HCT116 (cell line): ENCODE data around the gene TMEM143. TPM values are rescaled to one million over a fixed set of nuclear protein-coding genes. Genes with fewer than 3 reads are reported as not detected.

Experiments
- ATAC-seq: fragments of 200-7000 bp; cut with Tn5 transposase; 2 replicates; pipeline ENCODE4 v1.9.1; 2020; ENCODE audit warnings: mild to moderate bottlenecking, moderate library complexity
- BruUV-seq: library from RNA; stranded (reverse); fragments of 400-500 nt; replicated peaks from 2 replicates; lab custom pipeline; 2021; lab: Mats Ljungman, UMichigan
- CTCF ChIA-PET: fragments of 300-600 bp; sonication (Branson Sonifier 250); formaldehyde crosslinking; loops from one replicate; lab custom pipeline; 2021; ENCODE audit warnings: antibody characterized with exemption; lab: Charles Lee
- POLR2A ChIA-PET: fragments of 300-600, 350-600 bp; sonication (Branson Sonifier 250); formaldehyde crosslinking; loops from one replicate; lab custom pipeline; 2021; ENCODE audit warnings: antibody characterized with exemption; lab: Charles Lee
- RAD21 ChIA-PET, 2 experiments: fragments of 300-600 bp; sonication (Branson Sonifier 250); formaldehyde crosslinking; loops; one replicate each; lab custom pipeline; 2023; ENCODE audit warnings: low total read pairs in 2 of 2; ENCODE audit not compliant: uncharacterized antibody in 2 of 2, unreplicated experiment in 2 of 2, low non-redundant PET in 1 of 2; lab: Charles Lee
- DNase-seq: peaks from one replicate; pipeline ENCODE4 v3.0.0-alpha.2; 2010; ENCODE audit warnings: low read depth, low spot score
- H2AFZ ChIP-seq: fragments of 200-600 bp; shearing (Covaris generic), sonication (generic); 2 replicates; pipeline ENCODE4 v1.6.1; 2017; ENCODE audit warnings: low read depth, mixed run types, mixed read lengths, antibody characterized with exemption, low read length; ENCODE audit not compliant: poor library complexity, severe bottlenecking
- H3K27ac ChIP-seq: 2 replicates; pipeline ENCODE4 v1.5.1; 2012; ENCODE audit warnings: low read depth, low read length
- H3K27me3 ChIP-seq: fragments of 200-600 bp; sonication (generic); 2 replicates; pipeline ENCODE4 v1.6.1; 2016; ENCODE audit warnings: mixed run types, low read length, mixed read lengths; ENCODE audit not compliant: insufficient read depth
- H3K36me3 ChIP-seq, 2 experiments: fragments of 200-500 bp in 1 of 2; fragments of 200-600 bp in 1 of 2; sonication (Bioruptor generic) in 1 of 2; sonication (generic) in 1 of 2; 2 replicates each; pipeline versions ENCODE4 v1.5.1 to v1.6.1; 2014 to 2016; ENCODE audit warnings: low read length in 2 of 2, inconsistent platforms in 1 of 2, mixed read lengths in 1 of 2, mixed run types in 1 of 2; ENCODE audit not compliant: insufficient read depth in 2 of 2, control insufficient read depth in 1 of 2
- H3K4me1 ChIP-seq, 2 experiments: fragments of 200-600 bp in 1 of 2; sonication (generic) in 1 of 2; 2 replicates each; pipeline versions ENCODE4 v1.5.1 to v1.6.1; 2012 to 2017; ENCODE audit warnings: low read length in 2 of 2, inconsistent platforms in 1 of 2, mild to moderate bottlenecking in 1 of 2, mixed read lengths in 1 of 2, mixed run types in 1 of 2, moderate library complexity in 1 of 2; ENCODE audit not compliant: insufficient read depth in 2 of 2, control insufficient read depth in 1 of 2
- H3K4me2 ChIP-seq: fragments of 200-600 bp; sonication (generic); 2 replicates; pipeline ENCODE4 v1.6.1; 2017; ENCODE audit warnings: mixed run types, low read length, mixed read lengths
- H3K4me3 ChIP-seq, 2 experiments: fragments of 200-600 bp in 1 of 2; sonication (generic) in 1 of 2; replicated peaks in 1 of 2; 2 replicates each; pipeline ENCODE4 v1.5.1; 2011 to 2016; ENCODE audit warnings: low read length in 2 of 2, control low read depth in 1 of 2, low read depth in 1 of 2, mild to moderate bottlenecking in 1 of 2, mixed read lengths in 1 of 2, mixed run types in 1 of 2
- H3K79me2 ChIP-seq: fragments of 200-600 bp; sonication (generic); 2 replicates; pipeline ENCODE4 v1.6.1; 2017; ENCODE audit warnings: mild to moderate bottlenecking, mixed run types, low read length, moderate library complexity, mixed read lengths; ENCODE audit not compliant: insufficient read depth
- H3K9ac ChIP-seq: fragments of 200-600 bp; sonication (generic); 2 replicates; pipeline ENCODE4 v1.6.1; 2016; ENCODE audit warnings: low read length, mixed read lengths
- H3K9me2 ChIP-seq: fragments of 200-600 bp; sonication (generic), shearing (Covaris generic); 2 replicates; pipeline ENCODE4 v1.6.1; 2017; ENCODE audit warnings: mixed run types, mild to moderate bottlenecking, moderate library complexity; ENCODE audit not compliant: insufficient read depth
- H3K9me3 ChIP-seq, 2 experiments: fragments of 200-500 bp in 1 of 2; fragments of 200-600 bp in 1 of 2; sonication (Bioruptor generic) in 1 of 2; sonication (generic) in 1 of 2; 2 replicates each; pipeline ENCODE4 v1.6.1; 2014 to 2017; ENCODE audit warnings: low read length in 2 of 2, mixed read lengths in 2 of 2, inconsistent platforms in 1 of 2, low read depth in 1 of 2, mild to moderate bottlenecking in 1 of 2, mixed run types in 1 of 2, moderate library complexity in 1 of 2; ENCODE audit not compliant: control insufficient read depth in 1 of 2, insufficient read depth in 1 of 2
- H4K20me1 ChIP-seq: fragments of 200-600 bp; sonication (generic), shearing (Covaris generic); 2 replicates; pipeline ENCODE4 v1.6.1; 2017; ENCODE audit warnings: mixed run types, mild to moderate bottlenecking, moderate library complexity; ENCODE audit not compliant: insufficient read depth
- CEBPB ChIP-seq: IDR thresholded peaks from 2 replicates; pipeline ENCODE4 v1.6.1; 2012; ENCODE audit warnings: low read depth
- EGR1 ChIP-seq: IDR thresholded peaks from 2 replicates; pipeline ENCODE4 v1.6.1; 2012; ENCODE audit warnings: low read depth
- ELF1 ChIP-seq: IDR thresholded peaks from 2 replicates; pipeline ENCODE4 v1.6.1; 2012; ENCODE audit warnings: low read depth, borderline replicate concordance
- EZH2phosphoT487 ChIP-seq: fragments of 200-600 bp; IDR thresholded peaks from 2 replicates; pipeline ENCODE4 v1.6.1; 2018; ENCODE audit warnings: antibody characterized with exemption, borderline replicate concordance
- JUND ChIP-seq: IDR thresholded peaks from 2 replicates; pipeline ENCODE4 v1.6.1; 2012
- TCF7L2 ChIP-seq: IDR thresholded peaks from 2 replicates; pipeline ENCODE4 v1.7.0; 2011; ENCODE audit warnings: borderline replicate concordance, inconsistent platforms; ENCODE audit not compliant: insufficient read depth, insufficient read length; ENCODE audit errors: extremely low read depth
- ZFX ChIP-seq: fragments of 450-650 bp; IDR thresholded peaks from 2 replicates; pipeline ENCODE4 v1.6.1; 2017
- ZNF274 ChIP-seq: fragments of 200-500 bp; sonication (Bioruptor generic); IDR thresholded peaks from 2 replicates; pipeline ENCODE4 v1.6.1; 2014; ENCODE audit warnings: mild to moderate bottlenecking, low read depth, low read length, inconsistent platforms
- intact Hi-C: fragments of 100-400 bp; cut with micrococcal nuclease; formaldehyde crosslinking; loops from 2 replicates; pipeline ENCODE4 v1.10.0; 2022
- total RNA-seq: library from RNA; stranded (reverse); gene quantifications from one replicate; pipeline ENCODE4 v1.2.1, GENCODE V29; 2021; ENCODE audit not compliant: unreplicated experiment
- TF ChIP-seq, protein P1 (sequence below): IDR thresholded peaks from 2 replicates; pipeline ENCODE4 v1.6.1; 2012
- TF ChIP-seq, protein P2 (sequence below): IDR thresholded peaks from 2 replicates; pipeline ENCODE4 v1.6.1; 2011; ENCODE audit warnings: mild to moderate bottlenecking, low read length, moderate library complexity; ENCODE audit not compliant: insufficient replicate concordance; ENCODE audit errors: extremely low read depth
- TF ChIP-seq, protein P3 (sequence below), 3 experiments: fragments of 200-600 bp in 1 of 3; sonication (generic) in 1 of 3; IDR thresholded peaks in 2 of 3; conservative IDR thresholded peaks in 1 of 3; 2 replicates each; pipeline ENCODE4 v1.5.1; 2012 to 2017; ENCODE audit warnings: low read depth in 2 of 3, low read length in 2 of 3, antibody characterized with exemption in 1 of 3, borderline replicate concordance in 1 of 3, control low read depth in 1 of 3, mild to moderate bottlenecking in 1 of 3, mixed read lengths in 1 of 3, mixed run types in 1 of 3, moderate library complexity in 1 of 3; ENCODE audit not compliant: insufficient read depth in 1 of 3

Gene TMEM143
- total RNA-seq, 1 experiment from 2014 or later = 13.2 TPM

DNA sequence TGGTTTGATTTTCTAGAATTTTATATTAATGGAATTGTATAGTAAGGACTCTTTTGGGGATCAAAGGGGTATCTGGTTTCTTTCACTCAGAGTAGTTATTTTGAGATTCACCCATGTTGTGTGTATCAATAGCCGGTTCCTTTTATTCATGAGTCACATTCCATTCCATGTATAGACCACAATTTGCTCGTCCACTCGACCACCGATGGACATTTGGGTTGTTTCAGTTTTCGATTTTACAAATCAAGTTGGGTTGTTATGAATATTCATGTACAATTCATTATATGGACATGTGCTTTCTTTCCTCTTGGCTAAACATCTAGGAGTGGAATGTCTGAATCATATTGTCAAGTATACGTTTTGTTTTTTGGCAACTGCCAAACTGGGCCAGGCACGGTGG lies 48.0 kb downstream of the TMEM143 start:
- H3K79me2 ChIP-seq = no peaks in the 10 kb centered on the region
- no peaks in the 10 kb centered on the region for H3K36me3 ChIP-seq
- no peaks in the 10 kb centered on the region for H3K27me3 ChIP-seq
- RAD21 ChIA-PET = no interaction called here
- ATAC-seq = no peak
- TF ChIP-seq, protein P1, sequence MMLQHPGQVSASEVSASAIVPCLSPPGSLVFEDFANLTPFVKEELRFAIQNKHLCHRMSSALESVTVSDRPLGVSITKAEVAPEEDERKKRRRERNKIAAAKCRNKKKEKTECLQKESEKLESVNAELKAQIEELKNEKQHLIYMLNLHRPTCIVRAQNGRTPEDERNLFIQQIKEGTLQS = no peak
- intact Hi-C loops = loop anchor here (2.0 kb wide), 1 partner anchor 17 kb away; no protein-coding TSS in a partner anchor
- H4K20me1 ChIP-seq = no peaks in the 10 kb centered on the region
- H3K4me2 ChIP-seq = no peak overlapping the region
- POLR2A ChIA-PET = no interaction called here
- H3K9me3 ChIP-seq = no peaks in the 10 kb centered on the region
- H2AFZ ChIP-seq = no peak overlapping the region
- H3K9ac ChIP-seq = no peak overlapping the region
- DNase-seq = no peak
- CTCF ChIA-PET = interaction anchor here (0.6 to 10.2 kb wide), 2 partner anchors 18 to 268 kb away, joined by 3 to 158 read pairs; no protein-coding TSS in a partner anchor
- BruUV-seq = no TSS peak
- no peaks in the 10 kb centered on the region for H3K9me2 ChIP-seq
- no peak overlapping the region for H3K4me3 ChIP-seq
- H3K27ac ChIP-seq = no peak overlapping the region
- peaks cover 9 to 18% of the 10 kb centered on the region in 2 experiments for H3K4me1 ChIP-seq

DNA sequence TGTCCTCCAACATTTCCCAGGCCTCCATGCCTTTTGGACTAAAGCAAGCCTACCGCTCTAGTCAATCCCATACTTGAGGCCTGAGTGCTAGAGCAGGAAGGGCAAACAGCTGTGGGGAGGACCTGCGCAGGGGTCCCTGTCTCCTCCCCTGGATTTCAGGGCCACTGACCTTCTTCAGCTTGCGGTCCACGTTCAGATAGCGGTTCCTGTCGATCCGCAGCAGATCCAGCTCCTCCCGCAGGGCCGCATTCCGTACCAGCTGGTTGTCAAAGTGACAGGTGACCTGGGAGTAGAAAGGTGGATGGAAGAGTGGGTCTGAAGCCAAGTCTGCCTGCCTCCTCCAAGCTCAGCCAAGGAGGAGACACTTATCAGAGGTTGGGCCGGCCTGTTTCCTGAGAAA lies 52.4 kb downstream of the TMEM143 start:
- Histone ChIP-seq H3K9me2 (no peaks in the 10 kb centered on the region), H3K4me1 (peaks cover 0 to 3% of the 10 kb centered on the region in 2 experiments; a peak in 1 of 4 replicates), H3K4me3 (no peak overlapping the region), H3K36me3 (no peaks in the 10 kb centered on the region), H4K20me1 (no peaks in the 10 kb centered on the region), H3K9me3 (no peaks in the 10 kb centered on the region), H3K79me2 (no peaks in the 10 kb centered on the region), H3K27ac (no peak overlapping the region), H3K9ac (no peak overlapping the region), H3K4me2 (no peak overlapping the region), H3K27me3 (no peaks in the 10 kb centered on the region), H2AFZ (no peak overlapping the region)
- ChIA-PET RAD21 (no interaction called here), POLR2A (no interaction called here), CTCF (interaction anchor here (0.6 kb wide), 1 partner anchor 307 kb away, joined by 3 read pairs; the partner anchor contains the start of gene RPL18)
- BruUV-seq = no TSS peak
- ATAC-seq = no peak
- TF ChIP-seq EGR1 (no peak), ZNF274 (no peak), TCF7L2 (no peak), EZH2phosphoT487 (no peak), JUND (no peak), ELF1 (no peak), ZFX (no peak), CEBPB (no peak)
- TF ChIP-seq, protein P2, sequence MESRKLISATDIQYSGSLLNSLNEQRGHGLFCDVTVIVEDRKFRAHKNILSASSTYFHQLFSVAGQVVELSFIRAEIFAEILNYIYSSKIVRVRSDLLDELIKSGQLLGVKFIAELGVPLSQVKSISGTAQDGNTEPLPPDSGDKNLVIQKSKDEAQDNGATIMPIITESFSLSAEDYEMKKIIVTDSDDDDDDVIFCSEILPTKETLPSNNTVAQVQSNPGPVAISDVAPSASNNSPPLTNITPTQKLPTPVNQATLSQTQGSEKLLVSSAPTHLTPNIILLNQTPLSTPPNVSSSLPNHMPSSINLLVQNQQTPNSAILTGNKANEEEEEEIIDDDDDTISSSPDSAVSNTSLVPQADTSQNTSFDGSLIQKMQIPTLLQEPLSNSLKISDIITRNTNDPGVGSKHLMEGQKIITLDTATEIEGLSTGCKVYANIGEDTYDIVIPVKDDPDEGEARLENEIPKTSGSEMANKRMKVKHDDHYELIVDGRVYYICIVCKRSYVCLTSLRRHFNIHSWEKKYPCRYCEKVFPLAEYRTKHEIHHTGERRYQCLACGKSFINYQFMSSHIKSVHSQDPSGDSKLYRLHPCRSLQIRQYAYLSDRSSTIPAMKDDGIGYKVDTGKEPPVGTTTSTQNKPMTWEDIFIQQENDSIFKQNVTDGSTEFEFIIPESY = no peak
- TF ChIP-seq, protein P3, sequence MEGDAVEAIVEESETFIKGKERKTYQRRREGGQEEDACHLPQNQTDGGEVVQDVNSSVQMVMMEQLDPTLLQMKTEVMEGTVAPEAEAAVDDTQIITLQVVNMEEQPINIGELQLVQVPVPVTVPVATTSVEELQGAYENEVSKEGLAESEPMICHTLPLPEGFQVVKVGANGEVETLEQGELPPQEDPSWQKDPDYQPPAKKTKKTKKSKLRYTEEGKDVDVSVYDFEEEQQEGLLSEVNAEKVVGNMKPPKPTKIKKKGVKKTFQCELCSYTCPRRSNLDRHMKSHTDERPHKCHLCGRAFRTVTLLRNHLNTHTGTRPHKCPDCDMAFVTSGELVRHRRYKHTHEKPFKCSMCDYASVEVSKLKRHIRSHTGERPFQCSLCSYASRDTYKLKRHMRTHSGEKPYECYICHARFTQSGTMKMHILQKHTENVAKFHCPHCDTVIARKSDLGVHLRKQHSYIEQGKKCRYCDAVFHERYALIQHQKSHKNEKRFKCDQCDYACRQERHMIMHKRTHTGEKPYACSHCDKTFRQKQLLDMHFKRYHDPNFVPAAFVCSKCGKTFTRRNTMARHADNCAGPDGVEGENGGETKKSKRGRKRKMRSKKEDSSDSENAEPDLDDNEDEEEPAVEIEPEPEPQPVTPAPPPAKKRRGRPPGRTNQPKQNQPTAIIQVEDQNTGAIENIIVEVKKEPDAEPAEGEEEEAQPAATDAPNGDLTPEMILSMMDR (IDR thresholded peaks at IDR 0.05 in 2 of 3, conservative IDR thresholded peaks at IDR 0.05 in 1 of 3; ENCODE audit: borderline replicate concordance in 1 of 3, insufficient read depth in 1 of 3, low read depth in 2 of 3, low read length in 2 of 3) = no peak
- no peak for DNase-seq
- intact Hi-C loops = no loop called here
